ENCODE data around the gene TSPAN18. TPM values are rescaled to one million over a fixed set of nuclear protein-coding genes. Genes with fewer than 3 reads are reported as not detected.

The TSPAN18 gene
- total RNA-seq, 1 donor from 2014 or later: 2.8 TPM

DNA sequence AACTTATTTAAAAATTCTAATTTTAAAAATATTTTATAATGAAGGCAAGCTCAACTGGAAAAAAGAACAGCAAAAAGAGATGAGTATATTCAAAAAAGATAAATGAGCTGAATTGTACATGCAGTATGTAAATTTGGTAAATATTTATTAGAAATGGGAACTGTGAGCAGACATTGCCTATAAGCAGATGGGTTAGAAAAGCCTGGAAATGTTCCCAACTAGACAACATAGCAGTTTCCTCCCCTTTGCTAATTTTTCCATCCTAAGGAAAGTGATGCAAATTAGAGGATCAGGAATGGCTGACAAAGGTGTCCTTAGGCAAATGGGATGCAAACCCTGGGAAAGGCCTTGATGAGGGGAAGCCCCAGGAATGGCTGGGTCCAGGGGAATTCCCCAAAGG is 186.7 kb downstream of the TSPAN18 start:
- H3K4me3 Mint-ChIP-seq: no peak overlapping the region
- intact Hi-C loops (cut with micrococcal nuclease): loop anchor here (5.0 to 10.0 kb wide), 3 partner anchors 139 to 821 kb away; no protein-coding TSS in a partner anchor
- no peaks in the 10 kb centered on the region for H3K9me3 Mint-ChIP-seq
- no peaks in the 10 kb centered on the region for H3K27me3 Mint-ChIP-seq
- ATAC-seq (ENCODE audit: low read depth): no peak
- no peak for DNase-seq
- H3K4me1 Mint-ChIP-seq: peaks cover 29% of the 10 kb centered on the region
- no peaks in the 10 kb centered on the region for H3K36me3 Mint-ChIP-seq (ENCODE audit: low read depth)
- POLR2A ChIA-PET: no interaction called here
- TF ChIP-seq, protein P1, sequence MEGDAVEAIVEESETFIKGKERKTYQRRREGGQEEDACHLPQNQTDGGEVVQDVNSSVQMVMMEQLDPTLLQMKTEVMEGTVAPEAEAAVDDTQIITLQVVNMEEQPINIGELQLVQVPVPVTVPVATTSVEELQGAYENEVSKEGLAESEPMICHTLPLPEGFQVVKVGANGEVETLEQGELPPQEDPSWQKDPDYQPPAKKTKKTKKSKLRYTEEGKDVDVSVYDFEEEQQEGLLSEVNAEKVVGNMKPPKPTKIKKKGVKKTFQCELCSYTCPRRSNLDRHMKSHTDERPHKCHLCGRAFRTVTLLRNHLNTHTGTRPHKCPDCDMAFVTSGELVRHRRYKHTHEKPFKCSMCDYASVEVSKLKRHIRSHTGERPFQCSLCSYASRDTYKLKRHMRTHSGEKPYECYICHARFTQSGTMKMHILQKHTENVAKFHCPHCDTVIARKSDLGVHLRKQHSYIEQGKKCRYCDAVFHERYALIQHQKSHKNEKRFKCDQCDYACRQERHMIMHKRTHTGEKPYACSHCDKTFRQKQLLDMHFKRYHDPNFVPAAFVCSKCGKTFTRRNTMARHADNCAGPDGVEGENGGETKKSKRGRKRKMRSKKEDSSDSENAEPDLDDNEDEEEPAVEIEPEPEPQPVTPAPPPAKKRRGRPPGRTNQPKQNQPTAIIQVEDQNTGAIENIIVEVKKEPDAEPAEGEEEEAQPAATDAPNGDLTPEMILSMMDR (IDR thresholded peaks at IDR 0.05): no peak
- CTCF ChIA-PET: interaction anchor here (0.9 to 1.5 kb wide), 3 partner anchors 12 to 390 kb away, joined by 3 to 4 read pairs (median 3); no protein-coding TSS in a partner anchor
- no peak overlapping the region for H3K27ac Mint-ChIP-seq

DNA sequence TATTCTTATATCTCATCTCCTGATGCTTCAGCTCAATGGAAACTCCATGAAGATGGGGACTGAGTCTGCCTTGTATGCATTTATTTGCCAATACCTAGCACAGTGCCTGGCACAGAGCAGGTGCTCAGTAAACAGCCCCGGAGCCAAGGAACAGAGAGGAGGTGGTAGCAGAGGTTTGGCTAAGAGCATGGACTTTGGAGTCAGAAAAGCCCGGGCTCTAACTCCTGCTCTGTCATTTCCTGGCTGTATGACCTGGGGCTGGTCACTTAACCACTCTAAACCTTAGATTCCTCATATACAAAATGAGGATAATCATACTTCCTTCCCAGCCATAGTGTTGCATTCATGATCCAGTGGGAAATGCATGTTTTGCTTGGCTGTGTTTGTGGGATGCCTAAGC is 187.3 kb downstream of the TSPAN18 start:
- H3K9me3 Mint-ChIP-seq: no peaks in the 10 kb centered on the region
- H3K4me1 Mint-ChIP-seq: peaks cover 29% of the 10 kb centered on the region
- H3K4me3 Mint-ChIP-seq: no peak overlapping the region
- TF ChIP-seq, protein P1 (IDR thresholded peaks at IDR 0.05): no peak
- POLR2A ChIA-PET: no interaction called here
- CTCF ChIA-PET: interaction anchor here (1.5 kb wide), 1 partner anchor 13 kb away, joined by 4 read pairs; no protein-coding TSS in a partner anchor
- no peaks in the 10 kb centered on the region for H3K27me3 Mint-ChIP-seq
- H3K36me3 Mint-ChIP-seq (ENCODE audit: low read depth): no peaks in the 10 kb centered on the region
- ATAC-seq (ENCODE audit: low read depth): no peak
- intact Hi-C loops (cut with micrococcal nuclease): loop anchor here (5.0 to 10.0 kb wide), 3 partner anchors 139 to 822 kb away; no protein-coding TSS in a partner anchor
- no peak overlapping the region for H3K27ac Mint-ChIP-seq
- no peak for DNase-seq

DNA sequence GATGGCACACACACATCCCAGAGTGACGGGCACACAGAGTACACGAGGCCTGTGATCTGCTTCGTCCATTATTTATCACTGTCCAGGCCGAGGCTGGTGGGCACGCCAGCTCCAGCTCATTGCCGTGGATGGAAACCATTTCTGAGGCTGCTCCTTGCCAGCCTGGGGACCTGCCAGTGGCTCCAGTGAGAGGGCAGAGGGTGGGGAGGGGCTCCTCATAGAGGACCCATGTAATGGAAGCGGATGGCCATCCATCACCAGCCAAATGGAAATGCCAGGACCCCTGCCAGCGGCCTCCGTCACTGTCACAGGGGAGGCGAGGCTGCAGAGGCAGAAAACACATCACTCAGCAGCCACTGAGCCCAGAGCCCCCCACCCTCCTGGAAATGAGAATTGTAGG is 188.2 kb downstream of the TSPAN18 start:
- TF ChIP-seq, protein P1 (IDR thresholded peaks at IDR 0.05): no peak
- H3K4me3 Mint-ChIP-seq: no peak overlapping the region

DNA sequence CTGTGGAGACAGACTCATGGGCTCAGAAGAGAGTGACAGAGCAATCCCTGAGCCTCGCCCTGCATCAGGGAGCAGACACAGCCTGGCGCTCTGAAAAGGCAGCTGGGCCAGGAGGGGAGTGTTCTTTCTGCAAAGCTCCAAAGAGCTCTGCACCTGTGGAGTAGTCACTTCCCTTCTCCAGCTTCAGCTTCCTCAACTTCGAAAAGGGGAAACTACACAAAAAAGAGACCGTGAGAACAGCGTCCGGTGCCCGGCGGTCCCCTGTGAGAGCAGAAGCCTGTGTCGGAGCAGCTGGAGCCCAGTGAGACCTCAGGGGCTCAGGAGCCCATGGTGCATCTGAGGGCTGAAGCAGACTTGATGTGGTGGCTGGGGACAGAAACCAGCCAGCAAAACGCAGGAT is 188.9 kb downstream of the TSPAN18 start:
- intact Hi-C loops (cut with micrococcal nuclease): loop anchor here (10.0 kb wide), 1 partner anchor 141 kb away; no protein-coding TSS in a partner anchor
- ChIA-PET POLR2A (no interaction called here), CTCF (interaction anchor here (1.0 to 1.2 kb wide), 2 partner anchors 12 to 392 kb away, joined by 3 to 5 read pairs; no protein-coding TSS in a partner anchor)
- peak overlapping the region; percentile 48 for H3K4me3 Mint-ChIP-seq
- H3K36me3 Mint-ChIP-seq (ENCODE audit: low read depth): no peaks in the 10 kb centered on the region
- H3K9me3 Mint-ChIP-seq: no peaks in the 10 kb centered on the region
- no peaks in the 10 kb centered on the region for H3K27me3 Mint-ChIP-seq
- peak; percentile 49 for ATAC-seq (ENCODE audit: low read depth)
- DNase-seq: no peak
- TF ChIP-seq, protein P1 (IDR thresholded peaks at IDR 0.05): no peak
- peaks cover 29% of the 10 kb centered on the region for H3K4me1 Mint-ChIP-seq
- no peak overlapping the region for H3K27ac Mint-ChIP-seq

More for the DNA sequence above, 188.2 kb downstream of the TSPAN18 start:
- Mint-ChIP-seq H3K27me3 (no peaks in the 10 kb centered on the region), H3K9me3 (no peaks in the 10 kb centered on the region), H3K36me3 (ENCODE audit: low read depth) (no peaks in the 10 kb centered on the region), H3K27ac (no peak overlapping the region), H3K4me1 (peaks cover 29% of the 10 kb centered on the region)
- ATAC-seq (ENCODE audit: low read depth) (no peak), DNase-seq (no peak)
- ChIA-PET POLR2A (no interaction called here), CTCF (interaction anchor here (1.0 to 1.2 kb wide), 2 partner anchors 12 to 392 kb away, joined by 3 to 5 read pairs; no protein-coding TSS in a partner anchor)
- intact Hi-C loops (cut with micrococcal nuclease): loop anchor here (10.0 kb wide), 1 partner anchor 140 kb away; no protein-coding TSS in a partner anchor

DNA sequence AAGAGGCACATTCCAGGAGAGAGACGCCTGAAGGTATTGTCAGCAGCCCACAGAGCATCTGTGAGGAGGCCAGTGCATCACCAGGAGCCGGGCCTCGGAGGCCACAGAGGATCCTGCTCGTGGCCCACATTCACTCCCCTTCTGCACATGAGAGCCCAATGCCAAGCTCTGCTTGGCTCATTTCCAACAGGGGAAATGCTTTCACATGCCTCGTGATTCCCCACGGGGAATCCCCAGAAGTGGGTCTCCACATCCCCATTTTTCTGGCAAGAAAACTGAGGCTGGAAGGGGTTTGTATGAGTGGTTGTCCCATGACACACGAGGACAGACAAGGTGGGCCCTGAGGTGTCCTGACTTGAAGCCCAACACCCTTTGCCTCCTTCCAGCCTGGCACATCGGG is 189.6 kb downstream of the TSPAN18 start:
- CTCF ChIA-PET: interaction anchor here (1.0 kb wide), 2 partner anchors 20 to 194 kb away, joined by 3 read pairs; no protein-coding TSS in a partner anchor

More for the DNA sequence above, 189.6 kb downstream of the TSPAN18 start:
- Mint-ChIP-seq H3K9me3 (no peaks in the 10 kb centered on the region), H3K27ac (no peak overlapping the region), H3K4me3 (no peak overlapping the region), H3K36me3 (ENCODE audit: low read depth) (no peaks in the 10 kb centered on the region), H3K27me3 (no peaks in the 10 kb centered on the region), H3K4me1 (peaks cover 25% of the 10 kb centered on the region)
- no peak for ATAC-seq (ENCODE audit: low read depth)
- intact Hi-C loops (cut with micrococcal nuclease): loop anchor here (10.0 kb wide), 1 partner anchor 142 kb away; no protein-coding TSS in a partner anchor
- POLR2A ChIA-PET: no interaction called here
- TF ChIP-seq, protein P1 (IDR thresholded peaks at IDR 0.05): no peak
- no peak for DNase-seq
